ENCODE results near the gene DENND4C.
"Not testable (repeated sequence)": the region's sequence is repeated elsewhere in the genome, so short reads cannot be mapped to it uniquely, and the experiment has no call there.

Gene DENND4C

DNA sequence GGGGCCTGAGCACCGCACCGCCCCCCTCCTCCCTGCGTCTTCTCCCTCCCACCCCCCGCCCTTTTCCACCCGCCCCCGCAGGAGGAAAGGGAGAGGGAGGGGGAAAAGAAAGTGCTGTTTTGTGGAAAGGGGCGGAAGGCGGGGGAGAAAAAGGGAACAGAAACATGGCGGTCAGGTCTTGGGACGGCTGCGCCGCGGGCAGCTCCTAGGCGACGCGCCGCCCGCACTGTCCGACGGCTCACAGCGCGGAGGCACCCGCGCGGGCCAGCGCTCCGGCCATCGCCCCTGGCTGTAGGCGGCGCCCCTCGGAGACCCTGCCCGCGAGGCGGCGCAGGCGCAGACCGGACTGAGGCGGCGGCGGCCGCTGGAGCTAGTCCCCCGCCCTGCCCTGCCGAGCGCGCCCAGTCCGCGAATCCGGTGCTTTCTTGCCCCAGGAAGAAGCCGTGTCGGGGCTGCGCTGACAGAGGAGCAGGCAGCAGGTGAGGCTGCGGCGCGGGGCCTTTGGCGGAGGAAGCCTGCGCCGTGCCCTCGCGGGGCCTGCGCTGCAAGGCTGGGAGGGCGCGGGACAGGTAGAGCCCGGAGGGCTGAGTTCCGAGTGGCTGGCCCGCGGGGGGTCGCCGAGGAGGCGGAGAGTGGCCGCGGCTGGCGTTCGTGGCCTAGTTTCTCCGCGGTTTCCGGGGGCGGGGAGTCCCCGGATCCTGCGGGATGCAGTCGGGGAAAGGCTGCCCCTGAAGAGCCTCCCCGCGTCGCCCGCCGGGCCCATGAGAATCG is at the start of gene DENND4C:
TSS of gene DENND4C (plus strand) at position 339 of the 771 bp plus-strand sequence. CDS start 45,482 bp downstream, outside the sequence.
- DNase-seq (ENCODE audit: low read depth) = peak; percentile 64
- H3K4me3 ChIP-seq (ENCODE audit: low read depth, low read length) = peak within 1 kb of the TSS; percentile 91

DNA sequence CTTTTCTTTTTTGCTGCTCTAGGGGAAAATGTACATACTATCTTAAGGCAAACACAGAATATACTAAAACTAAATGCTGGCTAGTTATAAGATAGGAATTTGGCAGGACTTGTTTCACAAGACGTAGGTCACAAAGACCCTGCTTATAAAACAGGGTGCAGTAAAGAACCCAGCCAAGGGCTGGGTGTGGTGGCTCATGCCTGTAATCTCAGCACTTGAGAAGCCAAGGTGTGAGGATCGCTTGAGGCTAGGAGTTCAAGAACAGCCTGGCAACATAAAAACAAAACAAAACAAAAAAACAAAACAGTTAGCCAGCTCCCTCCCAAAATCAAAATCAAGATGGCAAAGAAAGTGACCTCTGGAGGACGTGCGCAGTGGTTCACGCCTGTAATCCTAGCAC is 49.5 kb upstream of the DENND4C start:
- no peak overlapping the region for H3K4me3 ChIP-seq (ENCODE audit: low read depth, low read length)
- no peak for DNase-seq (ENCODE audit: low read depth)

DNA sequence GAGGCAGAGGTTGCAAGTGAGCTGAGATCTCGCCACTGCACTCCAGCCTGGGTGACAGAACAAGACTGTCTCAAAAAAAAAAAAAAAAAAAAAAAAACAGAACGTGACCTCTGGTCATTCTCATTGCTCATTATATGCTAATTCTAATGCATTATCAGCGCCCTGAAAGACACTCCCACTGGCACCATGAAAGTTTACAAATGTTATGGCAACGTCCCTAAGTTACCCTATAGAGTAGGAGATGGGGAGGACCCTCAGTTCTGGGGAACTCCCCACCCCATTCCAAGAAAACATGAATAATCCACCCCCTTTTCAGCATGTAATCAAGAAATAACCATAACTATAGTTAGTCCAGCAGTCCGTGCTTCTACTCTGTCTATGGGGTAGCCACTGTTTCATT is 48.9 kb upstream of the DENND4C start:
- DNase-seq (ENCODE audit: low read depth) = no peak

DNA sequence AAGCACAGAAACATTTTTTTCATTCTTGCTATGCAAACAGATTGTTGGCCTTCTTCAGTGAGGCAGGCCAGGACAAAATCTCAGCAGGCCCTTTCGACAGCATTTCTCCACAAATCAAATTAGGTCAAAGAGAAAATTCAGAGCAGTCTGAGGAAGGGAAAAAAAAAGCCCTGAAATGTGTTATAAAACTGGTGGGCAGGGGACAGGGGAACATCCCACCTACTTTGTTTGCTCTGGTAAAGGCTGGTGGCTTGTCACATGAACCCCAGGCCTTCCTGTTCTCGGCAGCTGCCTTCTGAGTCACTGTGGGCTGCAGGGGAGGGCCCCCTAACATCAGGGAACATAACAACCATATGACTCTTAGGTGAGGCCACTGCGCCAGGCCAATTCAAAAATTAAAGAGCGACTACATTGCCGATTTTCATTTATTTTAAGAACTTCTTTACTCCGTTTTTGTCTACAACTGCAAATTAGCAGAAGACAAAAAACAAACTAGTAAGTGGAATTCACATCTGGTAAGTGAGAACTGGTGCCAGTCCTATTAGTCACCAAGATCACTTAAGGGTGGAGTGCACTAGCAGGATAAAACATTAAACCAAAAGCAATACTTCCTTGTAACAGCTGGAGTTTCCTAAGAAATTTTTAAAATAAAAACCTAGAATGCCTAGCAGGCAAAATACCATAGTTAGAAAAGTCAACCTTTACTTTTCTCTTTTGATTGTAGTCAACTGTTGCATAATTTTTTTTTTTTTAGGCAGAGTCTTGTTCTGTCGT is 46.2 kb upstream of the DENND4C start:
- no peak overlapping the region for H3K4me3 ChIP-seq (ENCODE audit: low read depth, low read length)
- peak; percentile 88 for DNase-seq (ENCODE audit: low read depth)

More for the DNA sequence above, 48.9 kb upstream of the DENND4C start:
- no peak overlapping the region for H3K4me3 ChIP-seq (ENCODE audit: low read depth, low read length)

DNA sequence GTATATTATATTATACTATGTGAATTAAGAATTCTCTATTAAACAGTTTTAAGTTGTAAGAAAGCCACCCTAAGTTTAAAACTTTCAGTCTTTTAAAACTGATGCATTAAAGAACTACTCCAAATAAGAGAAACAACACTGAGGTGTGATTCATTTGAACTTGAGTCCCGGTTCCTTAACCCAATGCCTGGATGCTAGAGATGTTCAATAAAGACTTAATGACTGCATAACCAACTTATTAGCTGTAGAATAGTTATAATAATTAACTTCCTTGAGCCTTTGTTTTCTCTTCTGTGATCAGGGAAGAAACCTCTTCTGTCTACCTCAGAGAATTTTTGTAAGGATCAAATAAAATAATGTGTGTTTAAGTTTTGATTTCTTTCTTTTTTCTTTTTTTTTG is 45.3 kb upstream of the DENND4C start:
- DNase-seq (ENCODE audit: low read depth) = no peak
- no peak overlapping the region for H3K4me3 ChIP-seq (ENCODE audit: low read depth, low read length)

DNA sequence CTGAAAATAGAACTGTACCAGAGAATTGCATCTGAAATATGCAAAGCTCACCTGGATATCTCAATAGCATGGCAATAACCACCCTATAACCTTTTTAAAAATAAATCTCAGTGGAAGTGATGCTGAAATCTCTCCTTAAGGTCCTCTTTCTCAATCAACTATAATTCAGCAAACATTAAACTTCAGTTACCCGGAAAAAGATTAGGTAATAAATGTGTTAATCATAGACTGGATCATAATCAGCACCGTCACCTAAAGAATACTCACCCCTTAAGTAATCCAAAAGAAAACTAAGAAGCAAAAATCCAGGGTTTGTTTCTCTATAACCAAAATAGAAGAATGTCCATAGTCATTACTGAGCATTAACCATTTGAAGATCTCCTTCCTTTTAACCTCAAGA is 44.3 kb upstream of the DENND4C start:
- no peak overlapping the region for H3K4me3 ChIP-seq (ENCODE audit: low read depth, low read length)

DNA sequence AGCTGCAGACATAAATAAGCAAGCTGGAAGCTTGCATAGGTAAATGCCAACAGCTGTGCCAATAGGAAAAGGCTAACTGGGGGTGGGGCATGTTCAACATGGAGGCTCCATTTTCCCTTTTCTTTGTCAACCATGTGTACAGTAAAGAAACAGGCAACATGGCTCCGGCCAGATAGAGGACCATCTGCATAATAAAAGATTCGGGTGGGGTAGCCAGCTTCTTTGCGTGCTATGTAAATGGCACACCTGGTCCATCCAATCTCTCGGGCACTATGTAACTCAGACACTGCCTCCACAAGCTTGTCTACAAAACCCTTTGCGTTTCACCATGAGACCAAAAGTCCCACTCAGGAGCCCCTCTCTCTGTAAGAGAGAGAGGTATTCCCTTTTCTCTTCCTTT is 41.7 kb upstream of the DENND4C start:
- DNase-seq (ENCODE audit: low read depth) = no peak
- H3K4me3 ChIP-seq (ENCODE audit: low read depth, low read length) = no peak overlapping the region

More for the DNA sequence above, 44.3 kb upstream of the DENND4C start:
- DNase-seq (ENCODE audit: low read depth) = no peak

DNA sequence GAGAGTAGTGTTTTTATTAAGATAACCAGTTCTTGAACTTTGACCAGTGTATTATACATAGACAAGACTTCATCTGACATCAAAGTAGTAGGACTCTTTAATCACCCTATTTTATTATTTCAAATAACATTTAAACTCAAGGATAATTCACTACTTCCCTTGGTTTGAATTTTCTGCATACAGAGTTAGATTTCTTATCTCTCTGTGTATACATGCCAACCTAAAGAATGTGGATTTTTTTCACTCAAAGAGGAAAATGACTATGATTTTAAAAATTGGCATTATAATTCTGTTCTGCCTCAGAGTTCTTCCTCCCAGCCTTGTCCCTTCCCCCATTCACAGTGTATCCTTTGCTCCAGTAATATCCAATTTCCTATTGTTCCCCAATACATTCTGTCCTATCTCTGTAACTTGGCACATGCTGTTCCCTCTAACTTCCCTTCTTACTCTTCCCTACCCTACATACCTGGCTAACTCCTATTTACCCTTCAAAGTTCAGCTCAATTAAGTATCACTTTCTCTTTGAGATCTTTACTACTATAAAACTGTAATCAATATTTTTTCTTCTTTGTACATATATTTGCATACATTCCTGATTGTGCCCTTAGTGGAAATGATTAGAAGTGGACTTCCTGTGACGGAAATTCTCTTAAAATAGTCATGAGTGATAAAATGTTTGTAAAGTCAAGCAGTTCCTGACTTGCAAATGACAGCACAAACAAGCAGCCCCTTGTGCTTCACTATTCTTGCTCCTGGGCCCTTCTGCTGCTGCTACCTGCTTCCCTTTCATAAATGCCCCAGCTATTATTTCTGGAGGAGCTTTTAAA is 38.1 kb upstream of the DENND4C start:
- no peak for DNase-seq (ENCODE audit: low read depth)
- no peak overlapping the region for H3K4me3 ChIP-seq (ENCODE audit: low read depth, low read length)

DNA sequence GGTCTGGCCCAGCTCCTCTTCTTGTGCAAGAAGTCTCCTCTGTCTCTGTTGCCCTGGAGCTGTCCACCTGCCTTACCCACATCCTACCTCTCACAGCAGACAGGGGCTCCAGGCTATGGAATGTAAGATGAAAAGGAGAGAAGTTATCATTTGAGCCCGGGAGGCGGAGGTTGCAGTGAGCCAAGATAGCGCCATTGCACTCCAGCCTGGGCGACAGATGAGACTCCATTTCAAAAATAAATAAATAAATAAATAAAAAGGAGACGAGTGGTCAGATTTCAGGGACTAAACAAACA is 37.5 kb upstream of the DENND4C start:
- no peak overlapping the region for H3K4me3 ChIP-seq (ENCODE audit: low read depth, low read length)
- no peak for DNase-seq (ENCODE audit: low read depth)

DNA sequence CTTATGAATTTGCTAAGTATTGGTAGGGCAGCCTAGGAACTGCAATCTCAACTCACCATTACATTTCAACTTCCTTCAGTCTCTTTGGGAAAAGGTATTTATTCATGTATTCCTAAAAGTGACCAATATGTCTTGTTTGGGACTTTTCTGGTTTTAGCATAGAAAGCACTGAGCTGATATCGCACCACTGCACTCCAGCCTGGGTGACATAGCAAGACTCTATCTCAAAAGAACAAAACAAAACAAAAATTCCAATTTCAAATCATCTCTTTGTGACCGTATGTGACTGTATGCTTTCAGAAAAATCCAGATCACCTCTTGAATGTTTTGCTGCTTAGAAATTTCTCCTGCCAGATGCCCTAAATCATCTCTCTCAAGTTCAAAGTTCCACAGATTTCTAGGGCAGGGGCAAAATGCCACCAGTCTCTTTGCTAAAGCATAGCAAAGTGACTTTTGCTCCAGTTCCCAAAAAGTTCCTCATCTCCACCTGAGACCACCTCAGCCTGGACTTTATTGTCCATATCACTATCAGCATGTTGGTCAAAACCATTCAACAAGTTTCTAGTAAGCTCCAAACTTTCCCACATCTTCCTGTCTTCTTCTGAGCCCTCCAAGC is 37.0 kb upstream of the DENND4C start:
- not testable (repeated sequence) for DNase-seq (ENCODE audit: low read depth); H3K4me3 ChIP-seq (ENCODE audit: low read depth, low read length)

DNA sequence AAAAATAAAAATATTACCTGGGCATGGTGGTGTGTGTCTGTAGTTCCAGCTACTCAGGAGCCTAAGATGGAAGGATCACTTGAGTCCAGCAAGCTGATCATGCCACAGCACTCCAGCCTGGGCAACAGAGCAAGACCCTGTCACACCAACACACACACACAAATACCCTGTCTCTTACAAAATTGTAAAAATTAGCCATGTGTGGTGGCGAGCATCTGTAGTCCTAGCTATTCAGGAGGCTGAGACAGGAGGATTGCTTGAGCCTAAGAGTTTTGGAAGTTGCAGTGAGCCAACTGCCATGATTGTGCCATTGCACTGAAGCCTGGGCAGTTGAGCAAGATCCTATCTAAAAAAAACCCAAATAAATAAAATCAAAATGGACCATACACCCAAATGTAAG is 32.1 kb upstream of the DENND4C start:
- DNase-seq (ENCODE audit: low read depth) = no peak

DNA sequence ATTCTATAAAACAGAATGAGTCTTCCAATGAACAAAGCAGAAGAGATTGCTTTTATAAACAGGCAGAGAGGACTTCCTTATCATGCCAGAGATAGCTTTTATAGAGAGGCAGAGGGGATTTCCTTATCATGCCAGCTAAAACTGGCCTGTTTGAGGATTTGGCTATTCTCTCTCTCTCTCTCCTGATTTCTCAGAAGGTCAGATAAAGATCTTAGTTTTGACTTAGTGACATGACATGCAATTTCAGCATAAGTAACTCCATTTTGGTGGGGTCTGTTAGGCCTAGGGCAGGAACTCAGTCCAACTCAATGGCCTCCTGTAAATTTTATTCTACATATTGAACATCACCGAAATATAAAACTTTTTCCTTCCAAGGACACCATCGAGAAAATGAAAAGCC is 31.5 kb upstream of the DENND4C start:
- no peak for DNase-seq (ENCODE audit: low read depth)
- no peak overlapping the region for H3K4me3 ChIP-seq (ENCODE audit: low read depth, low read length)

More for the DNA sequence above, 32.1 kb upstream of the DENND4C start:
- no peak overlapping the region for H3K4me3 ChIP-seq (ENCODE audit: low read depth, low read length)

DNA sequence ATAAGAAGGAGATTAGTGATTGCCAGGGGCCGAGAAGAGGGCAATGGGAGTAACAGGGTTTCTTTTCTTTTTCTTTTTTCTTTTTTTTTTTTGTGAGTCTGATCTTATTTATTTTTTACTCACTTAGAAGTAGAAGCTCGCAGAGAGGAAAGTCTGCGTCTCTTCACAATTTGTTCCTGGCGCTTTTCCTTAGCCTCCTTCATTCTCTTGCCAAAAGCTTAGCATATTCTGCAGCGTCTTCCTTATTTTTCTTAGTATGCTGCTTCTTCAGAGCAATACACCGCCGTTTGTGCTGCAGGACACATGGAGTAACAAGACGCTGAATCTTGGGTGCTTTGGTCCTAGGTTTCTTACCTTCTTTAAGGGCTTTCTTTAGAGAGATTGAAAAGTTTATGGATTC is 30.3 kb upstream of the DENND4C start:
- no peak overlapping the region for H3K4me3 ChIP-seq (ENCODE audit: low read depth, low read length)
- DNase-seq (ENCODE audit: low read depth) = no peak

DNA sequence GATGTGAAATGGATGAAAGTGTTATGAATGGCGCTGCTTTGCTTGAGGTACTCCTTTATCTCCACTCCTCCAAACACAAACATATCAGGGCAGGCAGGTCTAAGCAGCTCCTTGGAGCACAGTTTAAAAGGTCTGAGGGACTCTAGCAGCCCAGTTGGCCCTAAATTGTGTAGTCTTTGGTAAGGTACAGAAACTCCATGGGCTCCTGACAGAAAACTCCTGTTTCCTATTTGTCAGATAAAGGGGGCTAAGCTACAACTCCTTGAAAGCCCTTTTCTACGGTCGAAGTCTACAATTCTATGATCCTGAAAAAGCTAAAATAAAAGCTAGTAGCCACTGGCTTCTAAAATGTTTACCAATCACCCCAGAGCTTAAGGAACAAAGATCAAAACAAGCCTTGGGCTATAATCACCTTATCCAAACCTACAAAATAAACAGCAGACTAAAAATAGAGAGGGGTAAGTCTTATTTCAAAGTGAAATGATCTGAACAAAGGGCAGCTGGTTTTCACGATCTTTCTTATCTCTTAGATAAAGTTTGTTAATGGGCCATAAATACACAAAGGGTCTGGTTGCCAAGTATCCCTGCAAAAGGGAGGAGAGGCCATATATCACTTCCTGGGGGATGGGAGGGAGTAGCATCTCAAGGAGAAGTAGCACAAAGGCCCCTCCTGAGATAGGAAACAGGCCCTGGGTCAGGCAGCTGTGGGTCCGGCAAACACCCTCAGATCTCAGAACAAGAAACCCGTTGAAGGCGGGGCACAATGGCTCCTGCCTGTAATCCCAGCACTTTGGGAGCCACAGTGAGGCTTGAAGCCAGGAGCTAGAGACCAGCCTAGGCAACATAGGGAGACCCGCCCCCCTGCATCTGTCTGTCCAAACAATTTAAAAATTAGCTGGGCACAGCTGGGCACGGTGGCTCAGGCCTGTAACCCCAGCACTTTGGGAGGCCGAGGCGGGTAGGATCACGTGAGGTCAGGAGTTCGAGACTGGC is 28.3 kb upstream of the DENND4C start:
- DNase-seq (ENCODE audit: low read depth) = no peak
- H3K4me3 ChIP-seq (ENCODE audit: low read depth, low read length) = no peak overlapping the region

DNA sequence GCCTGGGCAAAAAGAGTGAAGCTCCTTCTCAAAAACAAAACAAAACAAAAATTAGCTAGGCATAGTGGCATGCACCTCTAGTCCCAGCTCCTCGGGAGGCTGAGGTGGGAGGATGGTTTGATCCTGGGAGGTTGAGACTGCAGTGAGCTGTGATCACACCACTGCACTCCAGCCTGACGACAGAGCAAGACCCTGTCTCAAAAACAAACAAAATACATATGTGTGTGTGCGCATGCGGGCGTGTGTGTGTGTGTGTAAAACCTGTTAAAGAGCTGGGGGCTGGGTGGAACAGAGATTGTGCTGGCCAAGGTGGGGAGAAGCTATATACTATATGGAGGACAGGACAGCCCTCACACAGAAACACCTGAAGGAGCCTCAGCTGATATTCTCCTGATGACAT is 27.4 kb upstream of the DENND4C start:
- DNase-seq (ENCODE audit: low read depth) = no peak
- no peak overlapping the region for H3K4me3 ChIP-seq (ENCODE audit: low read depth, low read length)

DNA sequence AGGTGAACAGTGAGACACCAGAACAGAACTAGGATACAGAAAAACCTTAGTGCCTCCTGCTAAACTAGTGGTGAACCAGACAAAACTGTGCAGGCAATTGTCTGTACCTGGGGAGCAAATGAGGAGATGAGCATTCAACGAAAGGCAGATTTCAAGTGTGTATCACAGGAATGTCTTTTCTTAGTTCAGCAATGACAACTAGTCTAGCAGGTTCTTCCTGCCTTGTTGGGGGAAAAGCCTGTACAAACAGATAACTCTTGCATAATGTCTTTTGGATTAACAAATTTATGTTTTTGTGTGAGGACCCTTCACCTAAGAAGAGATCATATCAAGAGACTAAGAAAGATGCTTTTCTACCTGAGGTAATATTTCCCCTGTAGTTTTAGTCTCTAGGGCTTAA is 21.8 kb upstream of the DENND4C start:
- H3K4me3 ChIP-seq (ENCODE audit: low read depth, low read length) = no peak overlapping the region
- no peak for DNase-seq (ENCODE audit: low read depth)

DNA sequence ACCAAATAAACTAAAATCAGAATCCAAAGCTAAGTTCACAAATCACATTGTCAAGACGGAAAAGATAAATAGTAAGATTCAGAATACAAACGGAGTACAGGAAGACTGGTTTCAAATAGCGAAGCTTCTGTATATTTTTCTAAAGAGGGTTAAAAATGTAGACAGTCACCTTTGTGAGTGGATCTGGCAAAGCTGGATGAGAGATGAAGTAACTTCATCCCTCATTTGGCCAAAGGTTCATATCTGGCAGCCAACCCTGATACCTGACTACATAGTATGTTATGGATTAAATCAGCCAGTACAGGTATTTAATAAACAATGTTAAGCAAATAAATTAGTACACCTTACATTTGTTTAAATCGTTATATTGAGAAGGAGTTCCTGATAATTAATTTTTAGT is 21.3 kb upstream of the DENND4C start:
- H3K4me3 ChIP-seq (ENCODE audit: low read depth, low read length) = no peak overlapping the region
- no peak for DNase-seq (ENCODE audit: low read depth)

DNA sequence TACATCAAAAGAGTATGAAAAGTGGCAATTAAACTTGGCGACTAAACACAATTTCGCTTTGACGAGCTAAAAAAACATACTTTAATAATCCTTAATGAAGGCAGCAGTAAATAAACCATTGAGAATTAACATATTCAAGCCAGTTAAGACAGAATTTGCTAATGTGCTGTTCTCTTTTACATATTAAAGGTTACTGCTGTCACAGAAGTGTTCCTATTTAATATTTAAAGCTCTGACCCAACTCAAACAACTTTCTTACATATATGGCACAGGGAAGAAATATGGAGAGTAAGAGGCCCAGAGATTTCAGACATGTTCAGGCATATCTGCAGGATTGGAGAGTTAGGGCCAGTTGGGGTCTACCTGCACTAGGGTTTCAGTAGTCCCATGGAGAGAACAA is 16.7 kb upstream of the DENND4C start:
- no peak overlapping the region for H3K4me3 ChIP-seq (ENCODE audit: low read depth, low read length)
- DNase-seq (ENCODE audit: low read depth) = no peak

DNA sequence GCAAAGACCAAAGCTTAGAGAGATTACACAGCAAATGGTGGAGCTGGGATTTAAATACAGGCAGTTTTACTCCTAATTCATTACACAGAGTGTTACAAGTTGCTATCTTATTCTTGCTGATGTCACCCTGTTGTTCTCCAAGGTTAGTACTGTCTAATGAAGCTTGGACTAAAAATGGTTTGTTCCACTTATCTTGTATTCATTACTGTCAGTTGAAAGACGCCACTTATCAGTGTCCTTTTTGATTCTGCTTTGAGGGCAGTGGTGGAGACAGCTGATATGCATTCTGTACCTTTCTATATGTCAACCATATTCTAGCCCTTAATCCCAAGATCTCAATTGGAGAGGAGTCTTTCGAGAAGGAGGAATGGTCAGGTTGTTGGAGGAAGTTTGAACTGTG is 14.0 kb upstream of the DENND4C start:
- DNase-seq (ENCODE audit: low read depth) = no peak
- H3K4me3 ChIP-seq (ENCODE audit: low read depth, low read length) = no peak overlapping the region

Data from skeletal muscle cell (primary cell).